Liver (tissue), 9 donors: ENCODE data around the gene BAIAP2. TPM values are rescaled to one million over a fixed set of nuclear protein-coding genes. Genes with fewer than 3 reads are reported as not detected.

ENCODE experiments used
- DNase-seq: peaks from one replicate; pipeline ENCODE4 v3.0.0-alpha.2; 2017; ENCODE audit warnings: low spot score
- H3K27ac ChIP-seq, 2 donors: one replicate each; pipeline ENCODE4 v1.7.0; 2013; ENCODE audit warnings: inconsistent platforms in 2 of 2, low read length in 2 of 2, control low read depth in 1 of 2, low read depth in 1 of 2, mild to moderate bottlenecking in 1 of 2
- H3K27me3 ChIP-seq, 4 donors: one replicate each; pipeline versions ENCODE4 v1.6.1 to v1.7.0; 2013; ENCODE audit warnings: low read length in 3 of 4, inconsistent platforms in 1 of 4, mild to moderate bottlenecking in 1 of 4, moderate library complexity in 1 of 4; ENCODE audit not compliant: control insufficient read depth in 4 of 4, insufficient read depth in 4 of 4
- H3K36me3 ChIP-seq, 4 donors: one replicate each; pipeline versions ENCODE4 v1.6.1 to v1.7.0; 2013; ENCODE audit warnings: low read length in 3 of 4, mild to moderate bottlenecking in 3 of 4, low read depth in 1 of 4, moderate library complexity in 1 of 4; ENCODE audit not compliant: control insufficient read depth in 4 of 4, insufficient read depth in 3 of 4
- H3K4me1 ChIP-seq, 4 donors: one replicate each; pipeline versions ENCODE4 v1.6.1 to v1.7.0; 2013; ENCODE audit warnings: low read length in 3 of 4, mild to moderate bottlenecking in 3 of 4, moderate library complexity in 1 of 4; ENCODE audit not compliant: control insufficient read depth in 4 of 4, insufficient read depth in 4 of 4
- H3K4me3 ChIP-seq, 3 donors: one replicate each; pipeline versions ENCODE4 v1.6.1 to v1.7.0; 2013; ENCODE audit warnings: low read length in 3 of 3, control low read depth in 1 of 3, low read depth in 1 of 3, mild to moderate bottlenecking in 1 of 3
- H3K9ac ChIP-seq, 2 donors: one replicate each; pipeline ENCODE4 v1.7.0; 2013; ENCODE audit warnings: low read length in 2 of 2, mild to moderate bottlenecking in 2 of 2, moderate library complexity in 2 of 2, control low read depth in 1 of 2, low read depth in 1 of 2
- H3K9me3 ChIP-seq, 4 donors: one replicate each; pipeline versions ENCODE4 v1.6.1 to v1.7.0; 2013; ENCODE audit warnings: low read length in 3 of 4; ENCODE audit not compliant: control insufficient read depth in 4 of 4
- EGR1 ChIP-seq, 2 donors: IDR thresholded peaks; 2 replicates each; pipeline ENCODE4 v1.6.1; 2016 to 2018; ENCODE audit warnings: antibody characterized with exemption in 2 of 2, low read depth in 2 of 2
- FOXA1 ChIP-seq: IDR thresholded peaks from 2 replicates; pipeline ENCODE4 v1.6.1; 2016; ENCODE audit warnings: antibody characterized with exemption
- FOXA2 ChIP-seq: IDR thresholded peaks from 2 replicates; pipeline ENCODE4 v1.6.1; 2016; ENCODE audit warnings: antibody characterized with exemption
- GABPA ChIP-seq, 2 donors: IDR thresholded peaks in 1 of 2; conservative IDR thresholded peaks in 1 of 2; 2 replicates each; pipeline ENCODE4 v1.6.1; 2016; ENCODE audit warnings: antibody characterized with exemption in 2 of 2, mild to moderate bottlenecking in 1 of 2, moderate library complexity in 1 of 2
- HNF4A ChIP-seq, 2 donors: conservative IDR thresholded peaks; 2 replicates each; pipeline ENCODE4 v1.6.1; 2016; ENCODE audit warnings: antibody characterized with exemption in 2 of 2, mild to moderate bottlenecking in 2 of 2
- HNF4G ChIP-seq: IDR thresholded peaks from 2 replicates; pipeline ENCODE4 v1.6.1; 2016; ENCODE audit warnings: antibody characterized with exemption
- JUND ChIP-seq, 2 donors: IDR thresholded peaks; 2 replicates each; pipeline ENCODE4 v1.6.1; 2016; ENCODE audit warnings: antibody characterized with exemption in 2 of 2
- RAD21 ChIP-seq, 2 donors: IDR thresholded peaks; 2 replicates each; pipeline ENCODE4 v1.6.1; 2016; ENCODE audit warnings: antibody characterized with exemption in 2 of 2, mild to moderate bottlenecking in 2 of 2
- RXRA ChIP-seq, 2 donors: IDR thresholded peaks; 2 replicates each; pipeline ENCODE4 v1.6.1; 2017 to 2018; ENCODE audit warnings: antibody characterized with exemption in 2 of 2, mild to moderate bottlenecking in 1 of 2
- TAF1 ChIP-seq: conservative IDR thresholded peaks from 2 replicates; pipeline ENCODE4 v1.6.1; 2016; ENCODE audit warnings: antibody characterized with exemption, mild to moderate bottlenecking
- YY1 ChIP-seq: IDR thresholded peaks from 2 replicates; pipeline ENCODE4 v1.6.1; 2016; ENCODE audit warnings: antibody characterized with exemption, mild to moderate bottlenecking
- WGBS: extraction: QIAGEN DNeasy Blood & Tissue Kit; methylation state at CpG from one replicate; pipeline ENCODE4 v1.1.7; 2013; 5-methylcytosine and 5-hydroxymethylcytosine counted together
- polyA plus RNA-seq, 2 donors: library from polyadenylated mRNA; stranded (reverse) in 1 of 2; unstranded in 1 of 2; fragments of 200-250 nt in 1 of 2; fragments of >200 nt in 1 of 2; fragmentation: Nextera tagmentation in 1 of 2; extraction: Ambion mirVana in 1 of 2; gene quantifications; one replicate each; pipeline versions ENCODE4 v1.2.1 to v1.2.3, GENCODE V29; 2013 to 2015
- total RNA-seq, 2 donors: library from RNA; depleted of rRNA; stranded (reverse); fragments of >200 nt; gene quantifications; one replicate each; pipeline ENCODE4 v1.2.3, GENCODE V29; 2014
- TF ChIP-seq, protein P1 (sequence below): IDR thresholded peaks from 2 replicates; pipeline ENCODE4 v1.6.1; 2016; ENCODE audit warnings: antibody characterized with exemption
- TF ChIP-seq, protein P2 (sequence below): fragments of 150-350 bp; IDR thresholded peaks from 2 replicates; pipeline ENCODE4 v1.5.1; 2017; ENCODE audit warnings: improper control_type of control experiment, low read depth, low read length; ENCODE audit not compliant: missing input control
- TF ChIP-seq, protein P3 (sequence below): IDR thresholded peaks from 2 replicates; pipeline ENCODE4 v1.6.1; 2016; ENCODE audit warnings: antibody characterized with exemption
- TF ChIP-seq, protein P4 (sequence below): IDR thresholded peaks from 2 replicates; pipeline ENCODE4 v1.6.1; 2016; ENCODE audit warnings: antibody characterized with exemption
- TF ChIP-seq, protein P5 (sequence below): IDR thresholded peaks from 2 replicates; pipeline ENCODE4 v1.6.1; 2016; ENCODE audit warnings: antibody characterized with exemption, mild to moderate bottlenecking
- donor health status: healthy.
- donor health status: healthy.
- donor health status: healthy.
- donor health status: healthy.
- donor health status: healthy.

The BAIAP2 gene
- total and polyA plus RNA-seq, 4 donors, result 8.1 to 61.3 (median 44.9) TPM

DNA sequence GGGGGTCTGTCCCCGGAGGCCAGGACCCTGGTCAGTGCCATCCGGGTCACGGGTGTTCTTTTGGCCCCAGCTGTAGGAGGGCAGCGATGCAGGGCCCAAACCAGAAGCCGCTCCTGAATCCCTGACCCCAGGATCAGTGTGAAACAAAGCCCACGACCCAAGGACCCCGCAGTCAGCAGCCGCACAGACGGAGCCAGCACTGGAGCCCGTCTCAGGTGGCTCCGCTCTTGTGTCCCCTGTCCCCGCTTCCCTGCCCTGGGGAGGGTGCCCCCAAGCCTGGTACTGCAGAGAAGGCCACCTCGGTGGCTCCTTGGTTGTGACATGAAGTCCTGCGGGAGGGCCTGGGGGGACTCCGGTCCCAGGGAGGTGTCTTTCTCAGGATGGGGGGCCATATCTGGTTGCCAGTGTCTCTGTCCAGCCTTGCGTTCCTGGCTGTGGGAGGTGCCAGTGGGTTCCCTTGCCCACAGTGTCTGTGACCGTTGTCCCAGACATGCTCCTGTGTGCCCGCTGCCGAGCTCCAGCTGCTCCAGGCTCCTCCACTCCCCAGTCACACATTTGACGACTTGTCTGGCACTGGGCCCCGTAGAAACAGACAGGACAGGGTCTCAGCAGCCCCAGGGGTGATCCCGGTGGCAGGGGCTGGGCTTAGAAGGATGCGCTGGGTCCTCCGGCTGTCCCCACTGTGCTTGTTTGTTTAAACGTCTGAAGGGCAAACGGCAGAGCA, 33.6 kb downstream of the BAIAP2 start:
- peak overlapping the region; percentile 21 to 47 for H3K9ac ChIP-seq
- DNase-seq, result no peak
- H3K27ac ChIP-seq, result peak overlapping the region; percentile 84 to 91
- no peaks in the 10 kb centered on the region for H3K9me3 ChIP-seq
- TF ChIP-seq JUND (IDR thresholded peaks at IDR 0.05) (no peak), GABPA (IDR thresholded peaks at IDR 0.05 in 1 of 2, conservative IDR thresholded peaks at IDR 0.05 in 1 of 2) (no peak), YY1 (no peak), EGR1 (IDR thresholded peaks at IDR 0.05; ENCODE audit: low read depth in 2 of 2) (no peak), HNF4G (no peak), RXRA (IDR thresholded peaks at IDR 0.05) (no peak), TAF1 (no peak), FOXA1 (no peak), FOXA2 (no peak), HNF4A (conservative IDR thresholded peaks at IDR 0.05) (no peak), RAD21 (IDR thresholded peaks at IDR 0.05) (no peak)
- TF ChIP-seq, protein P1, sequence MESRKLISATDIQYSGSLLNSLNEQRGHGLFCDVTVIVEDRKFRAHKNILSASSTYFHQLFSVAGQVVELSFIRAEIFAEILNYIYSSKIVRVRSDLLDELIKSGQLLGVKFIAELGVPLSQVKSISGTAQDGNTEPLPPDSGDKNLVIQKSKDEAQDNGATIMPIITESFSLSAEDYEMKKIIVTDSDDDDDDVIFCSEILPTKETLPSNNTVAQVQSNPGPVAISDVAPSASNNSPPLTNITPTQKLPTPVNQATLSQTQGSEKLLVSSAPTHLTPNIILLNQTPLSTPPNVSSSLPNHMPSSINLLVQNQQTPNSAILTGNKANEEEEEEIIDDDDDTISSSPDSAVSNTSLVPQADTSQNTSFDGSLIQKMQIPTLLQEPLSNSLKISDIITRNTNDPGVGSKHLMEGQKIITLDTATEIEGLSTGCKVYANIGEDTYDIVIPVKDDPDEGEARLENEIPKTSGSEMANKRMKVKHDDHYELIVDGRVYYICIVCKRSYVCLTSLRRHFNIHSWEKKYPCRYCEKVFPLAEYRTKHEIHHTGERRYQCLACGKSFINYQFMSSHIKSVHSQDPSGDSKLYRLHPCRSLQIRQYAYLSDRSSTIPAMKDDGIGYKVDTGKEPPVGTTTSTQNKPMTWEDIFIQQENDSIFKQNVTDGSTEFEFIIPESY, result no peak
- TF ChIP-seq, protein P2, sequence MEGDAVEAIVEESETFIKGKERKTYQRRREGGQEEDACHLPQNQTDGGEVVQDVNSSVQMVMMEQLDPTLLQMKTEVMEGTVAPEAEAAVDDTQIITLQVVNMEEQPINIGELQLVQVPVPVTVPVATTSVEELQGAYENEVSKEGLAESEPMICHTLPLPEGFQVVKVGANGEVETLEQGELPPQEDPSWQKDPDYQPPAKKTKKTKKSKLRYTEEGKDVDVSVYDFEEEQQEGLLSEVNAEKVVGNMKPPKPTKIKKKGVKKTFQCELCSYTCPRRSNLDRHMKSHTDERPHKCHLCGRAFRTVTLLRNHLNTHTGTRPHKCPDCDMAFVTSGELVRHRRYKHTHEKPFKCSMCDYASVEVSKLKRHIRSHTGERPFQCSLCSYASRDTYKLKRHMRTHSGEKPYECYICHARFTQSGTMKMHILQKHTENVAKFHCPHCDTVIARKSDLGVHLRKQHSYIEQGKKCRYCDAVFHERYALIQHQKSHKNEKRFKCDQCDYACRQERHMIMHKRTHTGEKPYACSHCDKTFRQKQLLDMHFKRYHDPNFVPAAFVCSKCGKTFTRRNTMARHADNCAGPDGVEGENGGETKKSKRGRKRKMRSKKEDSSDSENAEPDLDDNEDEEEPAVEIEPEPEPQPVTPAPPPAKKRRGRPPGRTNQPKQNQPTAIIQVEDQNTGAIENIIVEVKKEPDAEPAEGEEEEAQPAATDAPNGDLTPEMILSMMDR, result no peak
- TF ChIP-seq, protein P3, sequence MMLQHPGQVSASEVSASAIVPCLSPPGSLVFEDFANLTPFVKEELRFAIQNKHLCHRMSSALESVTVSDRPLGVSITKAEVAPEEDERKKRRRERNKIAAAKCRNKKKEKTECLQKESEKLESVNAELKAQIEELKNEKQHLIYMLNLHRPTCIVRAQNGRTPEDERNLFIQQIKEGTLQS, result no peak
- TF ChIP-seq, protein P4, sequence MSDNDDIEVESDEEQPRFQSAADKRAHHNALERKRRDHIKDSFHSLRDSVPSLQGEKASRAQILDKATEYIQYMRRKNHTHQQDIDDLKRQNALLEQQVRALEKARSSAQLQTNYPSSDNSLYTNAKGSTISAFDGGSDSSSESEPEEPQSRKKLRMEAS, result no peak
- TF ChIP-seq, protein P5, sequence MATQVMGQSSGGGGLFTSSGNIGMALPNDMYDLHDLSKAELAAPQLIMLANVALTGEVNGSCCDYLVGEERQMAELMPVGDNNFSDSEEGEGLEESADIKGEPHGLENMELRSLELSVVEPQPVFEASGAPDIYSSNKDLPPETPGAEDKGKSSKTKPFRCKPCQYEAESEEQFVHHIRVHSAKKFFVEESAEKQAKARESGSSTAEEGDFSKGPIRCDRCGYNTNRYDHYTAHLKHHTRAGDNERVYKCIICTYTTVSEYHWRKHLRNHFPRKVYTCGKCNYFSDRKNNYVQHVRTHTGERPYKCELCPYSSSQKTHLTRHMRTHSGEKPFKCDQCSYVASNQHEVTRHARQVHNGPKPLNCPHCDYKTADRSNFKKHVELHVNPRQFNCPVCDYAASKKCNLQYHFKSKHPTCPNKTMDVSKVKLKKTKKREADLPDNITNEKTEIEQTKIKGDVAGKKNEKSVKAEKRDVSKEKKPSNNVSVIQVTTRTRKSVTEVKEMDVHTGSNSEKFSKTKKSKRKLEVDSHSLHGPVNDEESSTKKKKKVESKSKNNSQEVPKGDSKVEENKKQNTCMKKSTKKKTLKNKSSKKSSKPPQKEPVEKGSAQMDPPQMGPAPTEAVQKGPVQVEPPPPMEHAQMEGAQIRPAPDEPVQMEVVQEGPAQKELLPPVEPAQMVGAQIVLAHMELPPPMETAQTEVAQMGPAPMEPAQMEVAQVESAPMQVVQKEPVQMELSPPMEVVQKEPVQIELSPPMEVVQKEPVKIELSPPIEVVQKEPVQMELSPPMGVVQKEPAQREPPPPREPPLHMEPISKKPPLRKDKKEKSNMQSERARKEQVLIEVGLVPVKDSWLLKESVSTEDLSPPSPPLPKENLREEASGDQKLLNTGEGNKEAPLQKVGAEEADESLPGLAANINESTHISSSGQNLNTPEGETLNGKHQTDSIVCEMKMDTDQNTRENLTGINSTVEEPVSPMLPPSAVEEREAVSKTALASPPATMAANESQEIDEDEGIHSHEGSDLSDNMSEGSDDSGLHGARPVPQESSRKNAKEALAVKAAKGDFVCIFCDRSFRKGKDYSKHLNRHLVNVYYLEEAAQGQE, result no peak
- H3K4me3 ChIP-seq, result no peak overlapping the region
- no peaks in the 10 kb centered on the region for H3K27me3 ChIP-seq
- peaks cover 32 to 62% (median 49%) of the 10 kb centered on the region in 4 donors for H3K4me1 ChIP-seq
- peaks cover 0 to 5% (median 2%) of the 10 kb centered on the region in 4 donors for H3K36me3 ChIP-seq
- 68% methylated on average over 26 of the region's 26 CpGs for WGBS
